GM12891 (cell line): ENCODE results near the gene MELTF.

Source experiments
- POLR2A ChIP-seq: IDR thresholded peaks from 2 replicates; pipeline ENCODE4 v1.6.1; 2011; ENCODE audit warnings: low read depth, low read length, control low read depth
- POLR2AphosphoS5 ChIP-seq: IDR thresholded peaks from 2 replicates; pipeline ENCODE4 v1.6.1; 2011; ENCODE audit warnings: low read depth, low read length, control low read depth

- TF ChIP-seq POLR2AphosphoS5 (no peak), POLR2A (no peak)
Measured at GRCh38 chr3:197038679-197039462, 9.3 kb upstream of the MELTF start.
